HepG2 (cell line): ENCODE results near the gene SYNGR4. TPM values are rescaled to one million over a fixed set of nuclear protein-coding genes. Genes with fewer than 3 reads are reported as not detected.

Experiments
- AKNA ChIP-seq: sonication (generic); formaldehyde crosslinking; IDR thresholded peaks from 2 replicates; pipeline ENCODE4 v1.4.0; 2020; ENCODE audit warnings: missing genetic modification reagents, borderline replicate concordance
- HCFC1 ChIP-seq: fragments of 150-350 bp; IDR thresholded peaks from 2 replicates; pipeline ENCODE4 v1.6.1; 2014; ENCODE audit warnings: low read depth, low read length
- NR3C1 ChIP-seq: sonication (generic); formaldehyde crosslinking; IDR thresholded peaks from 2 replicates; pipeline ENCODE4 v1.4.0; 2020; ENCODE audit warnings: missing genetic modification reagents
- SP4 ChIP-seq: sonication (generic); formaldehyde crosslinking; IDR thresholded peaks from 2 replicates; pipeline ENCODE4 v1.8.1; 2023; ENCODE audit warnings: mild to moderate bottlenecking, missing genetic modification reagents
- ZFAT ChIP-seq: sonication (generic); formaldehyde crosslinking; conservative IDR thresholded peaks from 2 replicates; pipeline ENCODE4 v1.8.1; 2023; ENCODE audit warnings: missing genetic modification reagents, inconsistent platforms
- ZNF138 ChIP-seq: sonication (generic); formaldehyde crosslinking; IDR thresholded peaks from 2 replicates; pipeline ENCODE4 v1.5.0; 2020; ENCODE audit warnings: mild to moderate bottlenecking, low read depth, missing genetic modification reagents
- ZNF17 ChIP-seq: sonication (generic); formaldehyde crosslinking; IDR thresholded peaks from 2 replicates; pipeline ENCODE4 v1.5.0; 2020; ENCODE audit warnings: mild to moderate bottlenecking, missing genetic modification reagents
- polyA plus RNA-seq, 8 experiments: library from polyadenylated mRNA; depleted of rRNA in 3 of 8; stranded (reverse) in 7 of 8; unstranded in 1 of 8; fragments of >200 nt; fragmentation: Illumina TruSeq in 4 of 8; extraction: Trizol in 4 of 8; gene quantifications; 2 replicates each; pipeline versions ENCODE4 v1.2.1 to v1.2.3, GENCODE V29; 2011 to 2016; ENCODE audit warnings: low read depth in 4 of 8, missing spikeins in 1 of 8, mixed read lengths in 1 of 8; ENCODE audit not compliant: insufficient read depth in 1 of 8
- total RNA-seq, 5 experiments: library from RNA; depleted of rRNA; stranded (reverse); fragments of >200 nt; fragmentation: Illumina TruSeq; extraction: Trizol; gene quantifications; 2 replicates each; pipeline ENCODE4 v1.2.3, GENCODE V29; 2016; ENCODE audit warnings: low read depth in 1 of 5
- TF ChIP-seq, protein P1 (sequence below), 2 experiments: sonication (generic) in 1 of 2; formaldehyde crosslinking in 1 of 2; IDR thresholded peaks; 2 replicates each; pipeline versions ENCODE4 v1.6.1 to v1.9.0; 2014 to 2022; ENCODE audit warnings: antibody characterized with exemption in 1 of 2, borderline replicate concordance in 1 of 2, inconsistent platforms in 1 of 2, low read depth in 1 of 2, missing genetic modification reagents in 1 of 2
- TF ChIP-seq, protein P2 (sequence below): sonication (generic); formaldehyde crosslinking; IDR thresholded peaks from 2 replicates; pipeline ENCODE4 v1.5.1; 2020; ENCODE audit warnings: missing genetic modification reagents, mild to moderate bottlenecking, borderline replicate concordance
- TF ChIP-seq, protein P3 (sequence below): sonication (generic); formaldehyde crosslinking; IDR thresholded peaks from 2 replicates; pipeline ENCODE4 v1.4.0; 2020; ENCODE audit warnings: missing genetic modification reagents

The SYNGR4 gene
- total and polyA plus RNA-seq, 2 of the 13 experiments (the other 11 are each of a cell fraction or from before 2014, with no cell fraction given) = not detected

GRCh38 chr19:48354332-48354992 is 9.7 kb upstream of the SYNGR4 start (continued):
- TF ChIP-seq, protein P1, sequence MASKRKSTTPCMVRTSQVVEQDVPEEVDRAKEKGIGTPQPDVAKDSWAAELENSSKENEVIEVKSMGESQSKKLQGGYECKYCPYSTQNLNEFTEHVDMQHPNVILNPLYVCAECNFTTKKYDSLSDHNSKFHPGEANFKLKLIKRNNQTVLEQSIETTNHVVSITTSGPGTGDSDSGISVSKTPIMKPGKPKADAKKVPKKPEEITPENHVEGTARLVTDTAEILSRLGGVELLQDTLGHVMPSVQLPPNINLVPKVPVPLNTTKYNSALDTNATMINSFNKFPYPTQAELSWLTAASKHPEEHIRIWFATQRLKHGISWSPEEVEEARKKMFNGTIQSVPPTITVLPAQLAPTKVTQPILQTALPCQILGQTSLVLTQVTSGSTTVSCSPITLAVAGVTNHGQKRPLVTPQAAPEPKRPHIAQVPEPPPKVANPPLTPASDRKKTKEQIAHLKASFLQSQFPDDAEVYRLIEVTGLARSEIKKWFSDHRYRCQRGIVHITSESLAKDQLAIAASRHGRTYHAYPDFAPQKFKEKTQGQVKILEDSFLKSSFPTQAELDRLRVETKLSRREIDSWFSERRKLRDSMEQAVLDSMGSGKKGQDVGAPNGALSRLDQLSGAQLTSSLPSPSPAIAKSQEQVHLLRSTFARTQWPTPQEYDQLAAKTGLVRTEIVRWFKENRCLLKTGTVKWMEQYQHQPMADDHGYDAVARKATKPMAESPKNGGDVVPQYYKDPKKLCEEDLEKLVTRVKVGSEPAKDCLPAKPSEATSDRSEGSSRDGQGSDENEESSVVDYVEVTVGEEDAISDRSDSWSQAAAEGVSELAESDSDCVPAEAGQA (IDR thresholded peaks at IDR 0.05; ENCODE audit: low read depth) = 0 out of 2 replicates have a peak, but pooled peaks have one; percentile 59
- TF ChIP-seq, protein P1 (CRISPR knock-in tag; IDR thresholded peaks at IDR 0.05; ENCODE audit: borderline replicate concordance) = no peak
- TF ChIP-seq ZNF138 (CRISPR knock-in tag) = no peak
- TF ChIP-seq SP4 (CRISPR knock-in tag) = no peak
- TF ChIP-seq NR3C1 = no peak
- no peak for TF ChIP-seq ZFAT (CRISPR knock-in tag)
- TF ChIP-seq, protein P2, sequence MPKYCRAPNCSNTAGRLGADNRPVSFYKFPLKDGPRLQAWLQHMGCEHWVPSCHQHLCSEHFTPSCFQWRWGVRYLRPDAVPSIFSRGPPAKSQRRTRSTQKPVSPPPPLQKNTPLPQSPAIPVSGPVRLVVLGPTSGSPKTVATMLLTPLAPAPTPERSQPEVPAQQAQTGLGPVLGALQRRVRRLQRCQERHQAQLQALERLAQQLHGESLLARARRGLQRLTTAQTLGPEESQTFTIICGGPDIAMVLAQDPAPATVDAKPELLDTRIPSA (CRISPR knock-in tag) = no peak
- TF ChIP-seq HCFC1 = no peak
- no peak for TF ChIP-seq ZNF17 (CRISPR knock-in tag)
- TF ChIP-seq, protein P3, sequence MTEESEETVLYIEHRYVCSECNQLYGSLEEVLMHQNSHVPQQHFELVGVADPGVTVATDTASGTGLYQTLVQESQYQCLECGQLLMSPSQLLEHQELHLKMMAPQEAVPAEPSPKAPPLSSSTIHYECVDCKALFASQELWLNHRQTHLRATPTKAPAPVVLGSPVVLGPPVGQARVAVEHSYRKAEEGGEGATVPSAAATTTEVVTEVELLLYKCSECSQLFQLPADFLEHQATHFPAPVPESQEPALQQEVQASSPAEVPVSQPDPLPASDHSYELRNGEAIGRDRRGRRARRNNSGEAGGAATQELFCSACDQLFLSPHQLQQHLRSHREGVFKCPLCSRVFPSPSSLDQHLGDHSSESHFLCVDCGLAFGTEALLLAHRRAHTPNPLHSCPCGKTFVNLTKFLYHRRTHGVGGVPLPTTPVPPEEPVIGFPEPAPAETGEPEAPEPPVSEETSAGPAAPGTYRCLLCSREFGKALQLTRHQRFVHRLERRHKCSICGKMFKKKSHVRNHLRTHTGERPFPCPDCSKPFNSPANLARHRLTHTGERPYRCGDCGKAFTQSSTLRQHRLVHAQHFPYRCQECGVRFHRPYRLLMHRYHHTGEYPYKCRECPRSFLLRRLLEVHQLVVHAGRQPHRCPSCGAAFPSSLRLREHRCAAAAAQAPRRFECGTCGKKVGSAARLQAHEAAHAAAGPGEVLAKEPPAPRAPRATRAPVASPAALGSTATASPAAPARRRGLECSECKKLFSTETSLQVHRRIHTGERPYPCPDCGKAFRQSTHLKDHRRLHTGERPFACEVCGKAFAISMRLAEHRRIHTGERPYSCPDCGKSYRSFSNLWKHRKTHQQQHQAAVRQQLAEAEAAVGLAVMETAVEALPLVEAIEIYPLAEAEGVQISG (CRISPR knock-in tag) = peak; percentile 35; the same call in 1 of the 2 replicates
- TF ChIP-seq AKNA (CRISPR knock-in tag) = no peak
